Omental fat pad (tissue), 4 donors: ENCODE data around the gene OAT. TPM values are rescaled to one million over a fixed set of nuclear protein-coding genes. Genes with fewer than 3 reads are reported as not detected.
A peak's percentile ranks its signal among the peaks of the same experiment; 100 is the strongest.

Experiments used
- ATAC-seq: fragments of 150-250 bp; one replicate; pipeline ENCODE4 v1.9.1; 2016; ENCODE audit warnings: mild to moderate bottlenecking, moderate library complexity; ENCODE audit not compliant: low FRiP score
- DNase-seq: peaks from one replicate; pipeline ENCODE4 v3.0.0-alpha.2; 2019; ENCODE audit warnings: low spot score
- CTCF ChIP-seq, 3 donors: fragments of 450-650 bp; IDR thresholded peaks; one replicate each; pipeline ENCODE4 v1.5.1; 2016 to 2017; ENCODE audit warnings: antibody characterized with exemption in 3 of 3, mild to moderate bottlenecking in 3 of 3, moderate library complexity in 2 of 3
- total RNA-seq, 4 donors: library from RNA; depleted of rRNA; stranded (reverse); fragments of >200 nt; gene quantifications; one replicate each; pipeline ENCODE4 v1.1.0, GENCODE V29; 2016

The OAT gene
- 100 to 1,000 TPM in 1 of 4 donors, 10 to 100 TPM in 3; 62.4 to 120 (median 85.3) TPM for total RNA-seq

- DNase-seq (peak; percentile 91), ATAC-seq (peak; percentile 97)
- no peak for TF ChIP-seq CTCF (IDR thresholded peaks at IDR 0.05)
Observed at GRCh38 chr10:124418726-124419501, at the start of gene OAT. TSS of gene OAT (minus strand) at chr10:124418923. CDS start at chr10:124412171, 6,752 bp downstream.

GRCh38 chr10:124467165-124467564 is 48.4 kb upstream of the OAT start:
- ATAC-seq (no peak), DNase-seq (no peak)
- TF ChIP-seq CTCF (IDR thresholded peaks at IDR 0.05): no peak

GRCh38 chr10:124465777-124466488 is 47.2 kb upstream of the OAT start:
- TF ChIP-seq CTCF (IDR thresholded peaks at IDR 0.05): no peak
- no peak for ATAC-seq

GRCh38 chr10:124465003-124465776 is 46.5 kb upstream of the OAT start:
- ATAC-seq (no peak), DNase-seq (no peak)
- TF ChIP-seq CTCF (IDR thresholded peaks at IDR 0.05): no peak

More at GRCh38 chr10:124465777-124466488, 47.2 kb upstream of the OAT start:
- DNase-seq: no peak

- ATAC-seq (no peak), DNase-seq (no peak)
- TF ChIP-seq CTCF (IDR thresholded peaks at IDR 0.05): no peak
Observed at GRCh38 chr10:124464028-124464965, 45.6 kb upstream of the OAT start.

GRCh38 chr10:124462348-124462695 is 43.6 kb upstream of the OAT start:
- ATAC-seq: no peak
- no peak for DNase-seq
- no peak for TF ChIP-seq CTCF (IDR thresholded peaks at IDR 0.05)
